ENCODE data around the gene ALOX15. TPM values are rescaled to one million over a fixed set of nuclear protein-coding genes. Genes with fewer than 3 reads are reported as not detected.

The ALOX15 gene
- total RNA-seq, 4 donors from 2014 or later = not detected

- TF ChIP-seq POLR2A (IDR thresholded peaks at IDR 0.05) (no peak), EP300 (IDR thresholded peaks at IDR 0.05) (no peak), CTCF (IDR thresholded peaks at IDR 0.05) (no peak)
- Histone ChIP-seq H3K4me1 (peaks cover 0 to 10% (median 4%) of the 10 kb centered on the region in 4 donors), H3K27me3 (peaks cover 0 to 17% of the 10 kb centered on the region in 2 donors), H3K36me3 (no peaks in the 10 kb centered on the region), H3K9me3 (no peaks in the 10 kb centered on the region), H3K4me3 (no peak overlapping the region), H3K27ac (peak overlapping the region in 1 of 4 donors; percentile 31)
- 63 to 75% methylated on average over 14 to 22 of the region's 22 CpGs for WGBS, 2 donors
- DNase-seq (ENCODE audit: low spot score in 2 of 2) = no peak
Observed at GRCh38 chr17:4588898-4589625, 52.4 kb downstream of the ALOX15 start.

GRCh38 chr17:4588391-4588790 lies 53.1 kb downstream of the ALOX15 start:
- TF ChIP-seq POLR2A (IDR thresholded peaks at IDR 0.05) (no peak), EP300 (IDR thresholded peaks at IDR 0.05) (no peak), CTCF (IDR thresholded peaks at IDR 0.05) (no peak)
- WGBS, 2 donors = 62 to 78% methylated on average over 4 to 11 of the region's 11 CpGs
- Histone ChIP-seq H3K36me3 (no peaks in the 10 kb centered on the region), H3K4me1 (peaks cover 0 to 15% (median 6%) of the 10 kb centered on the region in 4 donors), H3K9me3 (no peaks in the 10 kb centered on the region), H3K27ac (peak overlapping the region in 1 of 4 donors; percentile 66), H3K4me3 (no peak overlapping the region), H3K27me3 (peaks cover 0 to 24% of the 10 kb centered on the region in 2 donors)
- no peak for DNase-seq (ENCODE audit: low spot score in 2 of 2)

- no peak for DNase-seq (ENCODE audit: low spot score in 2 of 2)
- TF ChIP-seq POLR2A (IDR thresholded peaks at IDR 0.05) (no peak), CTCF (IDR thresholded peaks at IDR 0.05) (no peak), EP300 (IDR thresholded peaks at IDR 0.05) (no peak)
- Histone ChIP-seq H3K4me3 (no peak overlapping the region), H3K4me1 (peaks cover 0 to 15% (median 6%) of the 10 kb centered on the region in 4 donors), H3K36me3 (no peaks in the 10 kb centered on the region), H3K27ac (peak overlapping the region in 2 of 4 donors; percentile 3 to 66), H3K27me3 (peaks cover 0 to 30% of the 10 kb centered on the region in 2 donors), H3K9me3 (no peaks in the 10 kb centered on the region)
- WGBS, 2 donors = 65 to 70% methylated on average over 9 of the region's 9 CpGs
Observed at GRCh38 chr17:4587803-4588202, 53.7 kb downstream of the ALOX15 start.

GRCh38 chr17:4587195-4587594 lies 54.3 kb downstream of the ALOX15 start:
- Histone ChIP-seq H3K36me3 (no peaks in the 10 kb centered on the region), H3K27ac (peak overlapping the region in 1 of 4 donors; percentile 66), H3K4me3 (no peak overlapping the region), H3K27me3 (peaks cover 0 to 36% of the 10 kb centered on the region in 2 donors), H3K4me1 (peaks cover 0 to 15% (median 6%) of the 10 kb centered on the region in 4 donors), H3K9me3 (no peaks in the 10 kb centered on the region)
- no peak for DNase-seq (ENCODE audit: low spot score in 2 of 2)
- 80 to 93% methylated on average over 7 of the region's 7 CpGs for WGBS, 2 donors
- TF ChIP-seq EP300 (IDR thresholded peaks at IDR 0.05) (no peak), CTCF (IDR thresholded peaks at IDR 0.05) (no peak), POLR2A (IDR thresholded peaks at IDR 0.05) (no peak)

GRCh38 chr17:4586043-4586442 lies 55.4 kb downstream of the ALOX15 start:
- Histone ChIP-seq H3K4me3 (peak overlapping the region in 1 of 4 donors; percentile 51), H3K4me1 (peaks cover 0 to 15% (median 6%) of the 10 kb centered on the region in 4 donors), H3K9me3 (no peaks in the 10 kb centered on the region), H3K27me3 (peaks cover 0 to 47% of the 10 kb centered on the region in 2 donors), H3K27ac (no peak overlapping the region), H3K36me3 (no peaks in the 10 kb centered on the region)
- DNase-seq (ENCODE audit: low spot score in 2 of 2) = no peak
- TF ChIP-seq CTCF (IDR thresholded peaks at IDR 0.05) = no peak
- 81 to 85% methylated on average over 9 of the region's 9 CpGs for WGBS, 2 donors
